Suprapubic skin (tissue), 4 donors: ENCODE measurements around the gene ANKRD28. TPM values are rescaled to one million over a fixed set of nuclear protein-coding genes. Genes with fewer than 3 reads are reported as not detected.
A peak's percentile ranks its signal among the peaks of the same experiment; 100 is the strongest.

ENCODE experiments used
- DNase-seq, 2 donors: peaks; one replicate each; pipeline ENCODE4 v3.0.0-alpha.2; 2019; ENCODE audit warnings: low spot score in 2 of 2
- H3K27ac ChIP-seq: fragments of 200-600 bp; sonication (generic); one replicate; pipeline ENCODE4 v1.5.1; 2019
- H3K27me3 ChIP-seq: fragments of 200-600 bp; sonication (generic); one replicate; pipeline ENCODE4 v1.5.1; 2019
- H3K36me3 ChIP-seq: fragments of 200-600 bp; sonication (generic); one replicate; pipeline ENCODE4 v1.5.1; 2019
- H3K4me1 ChIP-seq: fragments of 200-600 bp; sonication (generic); one replicate; pipeline ENCODE4 v1.5.1; 2019
- H3K4me3 ChIP-seq: fragments of 200-600 bp; sonication (generic); one replicate; pipeline ENCODE4 v1.5.1; 2019; ENCODE audit warnings: mild to moderate bottlenecking
- H3K9me3 ChIP-seq: fragments of 200-600 bp; sonication (generic); one replicate; pipeline ENCODE4 v1.5.1; 2019
- EP300 ChIP-seq: sonication (generic); formaldehyde crosslinking; IDR thresholded peaks from one replicate; pipeline ENCODE4 v1.6.1; 2017; ENCODE audit warnings: antibody characterized with exemption
- POLR2A ChIP-seq, 2 donors: fragments of 450-650 bp; IDR thresholded peaks; one replicate each; pipeline ENCODE4 v1.6.1; 2017; ENCODE audit warnings: antibody characterized with exemption in 2 of 2, mild to moderate bottlenecking in 2 of 2, moderate library complexity in 2 of 2
- POLR2AphosphoS5 ChIP-seq, 3 donors: sonication (generic); formaldehyde crosslinking; IDR thresholded peaks; one replicate each; pipeline ENCODE4 v1.6.1; 2017; ENCODE audit warnings: antibody characterized with exemption in 3 of 3
- WGBS: methylation state at CpG from one replicate; pipeline ENCODE4 v1.1.5; 2018; 5-methylcytosine and 5-hydroxymethylcytosine counted together
- total RNA-seq, 4 donors: library from RNA; depleted of rRNA; stranded (reverse); fragments of >200 nt; gene quantifications; one replicate each; pipeline ENCODE4 v1.1.0, GENCODE V29; 2016
- TF ChIP-seq, protein P1 (sequence below), 2 donors: fragments of 200-600 bp in 1 of 2; fragments of 450-650 bp in 1 of 2; sonication (generic) in 1 of 2; IDR thresholded peaks; one replicate each; pipeline ENCODE4 v1.5.1; 2016 to 2019; ENCODE audit warnings: antibody characterized with exemption in 2 of 2, mild to moderate bottlenecking in 1 of 2, moderate library complexity in 1 of 2

ANKRD28 gene
- total RNA-seq, 4 donors from 2014 or later: 24.4 to 62.3 (median 48.3) TPM

- Histone ChIP-seq H3K36me3 (peaks cover 53% of the 10 kb centered on the region), H3K27me3 (no peaks in the 10 kb centered on the region), H3K9me3 (no peaks in the 10 kb centered on the region), H3K27ac (no peak overlapping the region), H3K4me3 (no peak overlapping the region), H3K4me1 (no peaks in the 10 kb centered on the region)
- WGBS: 69% methylated on average over 1 of the region's 1 CpG
- DNase-seq: no peak
- TF ChIP-seq, protein P1, sequence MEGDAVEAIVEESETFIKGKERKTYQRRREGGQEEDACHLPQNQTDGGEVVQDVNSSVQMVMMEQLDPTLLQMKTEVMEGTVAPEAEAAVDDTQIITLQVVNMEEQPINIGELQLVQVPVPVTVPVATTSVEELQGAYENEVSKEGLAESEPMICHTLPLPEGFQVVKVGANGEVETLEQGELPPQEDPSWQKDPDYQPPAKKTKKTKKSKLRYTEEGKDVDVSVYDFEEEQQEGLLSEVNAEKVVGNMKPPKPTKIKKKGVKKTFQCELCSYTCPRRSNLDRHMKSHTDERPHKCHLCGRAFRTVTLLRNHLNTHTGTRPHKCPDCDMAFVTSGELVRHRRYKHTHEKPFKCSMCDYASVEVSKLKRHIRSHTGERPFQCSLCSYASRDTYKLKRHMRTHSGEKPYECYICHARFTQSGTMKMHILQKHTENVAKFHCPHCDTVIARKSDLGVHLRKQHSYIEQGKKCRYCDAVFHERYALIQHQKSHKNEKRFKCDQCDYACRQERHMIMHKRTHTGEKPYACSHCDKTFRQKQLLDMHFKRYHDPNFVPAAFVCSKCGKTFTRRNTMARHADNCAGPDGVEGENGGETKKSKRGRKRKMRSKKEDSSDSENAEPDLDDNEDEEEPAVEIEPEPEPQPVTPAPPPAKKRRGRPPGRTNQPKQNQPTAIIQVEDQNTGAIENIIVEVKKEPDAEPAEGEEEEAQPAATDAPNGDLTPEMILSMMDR (IDR thresholded peaks at IDR 0.05): no peak
- no peak for TF ChIP-seq POLR2AphosphoS5 (IDR thresholded peaks at IDR 0.05)
- TF ChIP-seq EP300: no peak
- no peak for TF ChIP-seq POLR2A (IDR thresholded peaks at IDR 0.05)
These were observed 104.4 kb downstream of the ANKRD28 start for GRCh38 chr3:15693355-15693754.

- H3K27me3 ChIP-seq: no peaks in the 10 kb centered on the region
- H3K36me3 ChIP-seq: peaks cover 74% of the 10 kb centered on the region
- WGBS: 96% methylated on average over 5 of the region's 5 CpGs
- H3K9me3 ChIP-seq: no peaks in the 10 kb centered on the region
- TF ChIP-seq, protein P1 (IDR thresholded peaks at IDR 0.05): no peak
- TF ChIP-seq POLR2A (IDR thresholded peaks at IDR 0.05) (no peak), EP300 (no peak), POLR2AphosphoS5 (IDR thresholded peaks at IDR 0.05) (no peak)
- no peaks in the 10 kb centered on the region for H3K4me1 ChIP-seq
- H3K27ac ChIP-seq: no peak overlapping the region
- H3K4me3 ChIP-seq: no peak overlapping the region
- no peak for DNase-seq
These were observed 107.0 kb downstream of the ANKRD28 start for GRCh38 chr3:15690748-15691147.

- no peaks in the 10 kb centered on the region for H3K4me1 ChIP-seq
- H3K36me3 ChIP-seq: peaks cover 75% of the 10 kb centered on the region
- 85% methylated on average over 4 of the region's 4 CpGs for WGBS
- no peak for DNase-seq
- no peaks in the 10 kb centered on the region for H3K27me3 ChIP-seq
- H3K9me3 ChIP-seq: no peaks in the 10 kb centered on the region
- no peak overlapping the region for H3K27ac ChIP-seq
- TF ChIP-seq POLR2A (IDR thresholded peaks at IDR 0.05): no peak
- H3K4me3 ChIP-seq: no peak overlapping the region
These were observed 107.5 kb downstream of the ANKRD28 start for GRCh38 chr3:15690230-15690629.

DNA sequence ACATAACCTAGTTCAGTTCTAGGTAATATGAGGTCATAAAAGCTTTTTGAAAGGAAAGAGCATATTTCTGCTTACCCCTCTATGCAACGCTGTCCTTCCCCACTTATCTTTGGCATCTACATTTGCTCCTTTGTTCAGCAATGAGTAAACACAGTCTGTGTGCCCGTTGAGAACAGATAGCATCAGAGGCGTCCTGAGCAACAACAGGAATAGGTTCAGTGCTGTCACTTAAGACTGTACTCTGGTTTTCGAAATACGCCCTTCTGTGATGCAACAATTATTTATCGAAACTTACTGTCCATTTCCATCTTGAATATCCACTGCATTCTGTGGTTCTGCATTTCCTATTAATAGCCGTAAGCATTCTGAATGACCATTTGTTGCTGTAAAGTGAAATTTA, 111.9 kb downstream of the ANKRD28 start:
- TF ChIP-seq, protein P1 (IDR thresholded peaks at IDR 0.05): no peak
- no peak for TF ChIP-seq POLR2A (IDR thresholded peaks at IDR 0.05)
- no peak for TF ChIP-seq POLR2AphosphoS5 (IDR thresholded peaks at IDR 0.05)
- TF ChIP-seq EP300: no peak
- H3K9me3 ChIP-seq: no peaks in the 10 kb centered on the region
- H3K4me3 ChIP-seq: no peak overlapping the region
- H3K4me1 ChIP-seq: peaks cover 19% of the 10 kb centered on the region
- H3K27ac ChIP-seq: no peak overlapping the region
- H3K36me3 ChIP-seq: peaks cover 65% of the 10 kb centered on the region
- DNase-seq: no peak
- no peaks in the 10 kb centered on the region for H3K27me3 ChIP-seq
- 76% methylated on average over 7 of the region's 7 CpGs for WGBS

DNA sequence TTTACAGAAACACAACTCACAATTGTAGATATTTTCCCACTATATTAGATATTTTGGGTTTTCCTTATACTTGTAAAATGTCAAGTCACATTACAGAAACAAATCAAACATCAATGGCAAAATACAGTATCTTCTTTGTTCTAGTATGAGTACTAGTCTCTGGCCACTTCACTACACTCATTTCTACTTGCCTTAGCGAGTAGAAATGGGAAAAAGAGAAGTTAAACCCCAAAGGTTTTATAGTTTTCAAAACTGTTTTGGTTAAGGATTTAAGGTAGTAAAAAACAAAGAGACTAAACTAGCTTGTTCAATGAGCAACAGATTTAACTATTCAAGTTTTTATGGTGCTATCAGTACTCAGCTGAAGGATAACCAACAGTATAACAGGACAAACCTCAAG, 114.5 kb downstream of the ANKRD28 start:
- Histone ChIP-seq H3K9me3 (no peaks in the 10 kb centered on the region), H3K4me3 (no peak overlapping the region), H3K27ac (peak overlapping the region; percentile 16), H3K4me1 (peaks cover 19% of the 10 kb centered on the region), H3K27me3 (no peaks in the 10 kb centered on the region), H3K36me3 (peaks cover 52% of the 10 kb centered on the region)
- TF ChIP-seq, protein P1 (IDR thresholded peaks at IDR 0.05): no peak
- TF ChIP-seq POLR2AphosphoS5 (IDR thresholded peaks at IDR 0.05) (no peak), POLR2A (IDR thresholded peaks at IDR 0.05) (no peak), EP300 (no peak)
- WGBS: 77% methylated on average over 1 of the region's 1 CpG
- no peak for DNase-seq

GRCh38 chr3:15682561-15683185, 115.1 kb downstream of the ANKRD28 start:
- H3K27ac ChIP-seq: no peak overlapping the region
- WGBS: 24% methylated on average over 3 of the region's 3 CpGs
- H3K4me3 ChIP-seq: no peak overlapping the region

More at GRCh38 chr3:15682561-15683185, 115.1 kb downstream of the ANKRD28 start:
- Histone ChIP-seq H3K4me1 (peaks cover 19% of the 10 kb centered on the region), H3K9me3 (no peaks in the 10 kb centered on the region), H3K27me3 (no peaks in the 10 kb centered on the region), H3K36me3 (peaks cover 52% of the 10 kb centered on the region)
- no peak for DNase-seq
- TF ChIP-seq POLR2AphosphoS5 (IDR thresholded peaks at IDR 0.05) (no peak), EP300 (no peak), POLR2A (IDR thresholded peaks at IDR 0.05) (no peak)
- TF ChIP-seq, protein P1 (IDR thresholded peaks at IDR 0.05): no peak
